ENCODE results near the gene GASK1A. TPM values are rescaled to one million over a fixed set of nuclear protein-coding genes. Genes with fewer than 3 reads are reported as not detected.

The GASK1A gene
- total RNA-seq, 1 experiment from 2014 or later = 5.4 TPM

- H2BK5ac ChIP-seq (ENCODE audit: insufficient read length, low read length) = no peak overlapping the region
- H2AFZ ChIP-seq (ENCODE audit: low read length) = no peak overlapping the region
- no peaks in the 10 kb centered on the region for H4K20me1 ChIP-seq (ENCODE audit: control insufficient read depth, insufficient read depth, insufficient read length)
- H4K8ac ChIP-seq (replicated peaks; ENCODE audit: insufficient read length, low read depth, low read length) = no peak overlapping the region
- peaks cover 5 to 12% of the 10 kb centered on the region in 2 experiments for H3K4me1 Mint-ChIP-seq
- no peaks in the 10 kb centered on the region; a peak in 2 of 7 replicates for H3K36me3 Mint-ChIP-seq (ENCODE audit: insufficient read depth in 1 of 3, low read depth in 3 of 3)
- H2BK120ac ChIP-seq (ENCODE audit: low read depth, low read length, poor library complexity, severe bottlenecking) = no peak overlapping the region
- H3K27me3 Mint-ChIP-seq (ENCODE audit: low read depth) = peaks cover 2% of the 10 kb centered on the region
- no peaks in the 10 kb centered on the region; a peak in 1 of 5 replicates for H3K9me3 Mint-ChIP-seq
- WGBS (ENCODE audit: extremely low coverage, insufficient read length, low lambda C conversion rate) = no CpG with 5 or more reads among the region's 2 CpGs
- H3K23me2 ChIP-seq (ENCODE audit: insufficient read length, low read depth, low read length, poor library complexity, severe bottlenecking) = no peaks in the 10 kb centered on the region
- H4K91ac ChIP-seq (ENCODE audit: insufficient read length, low read depth, low read length) = no peak overlapping the region
- no peaks in the 10 kb centered on the region for H3K79me1 ChIP-seq (ENCODE audit: insufficient read depth, low read depth, low read length, poor library complexity, severe bottlenecking)
- no peak overlapping the region; a peak in 1 of 7 replicates for H3K27ac Mint-ChIP-seq
- H3K9ac ChIP-seq (ENCODE audit: extremely low read depth, insufficient read length, low read length) = no peak overlapping the region
- no peak overlapping the region for H2BK15ac ChIP-seq (ENCODE audit: low read depth, low read length)
- H3K56ac ChIP-seq (ENCODE audit: insufficient read length, low read depth, low read length) = no peak overlapping the region
- no peak overlapping the region for H3K27ac ChIP-seq (ENCODE audit: insufficient read length, low read depth, low read length)
- no peak overlapping the region for H3K4ac ChIP-seq (ENCODE audit: low read depth, low read length)
- H2AK5ac ChIP-seq (ENCODE audit: insufficient read length, low read length) = no peak overlapping the region
- H3K79me2 ChIP-seq (ENCODE audit: insufficient read depth, low read length) = no peaks in the 10 kb centered on the region
- no peaks in the 10 kb centered on the region for H3K4me1 ChIP-seq (ENCODE audit: insufficient read depth, low read length)
- no peak overlapping the region for H3K4me3 Mint-ChIP-seq
- H3K27me3 ChIP-seq (ENCODE audit: insufficient read depth, low read length) = no peaks in the 10 kb centered on the region
- no peak overlapping the region for H3K18ac ChIP-seq (ENCODE audit: insufficient read length, low read depth, low read length)
- H3K4me2 ChIP-seq (ENCODE audit: insufficient read depth, insufficient read length, low read length) = no peak overlapping the region
- H3T11ph ChIP-seq (ENCODE audit: low read length) = no peak overlapping the region
- TF ChIP-seq CTCF (conservative IDR thresholded peaks at IDR 0.05) = no peak
- H2BK20ac ChIP-seq (ENCODE audit: low read depth, low read length, poor library complexity, severe bottlenecking) = no peak overlapping the region
- H3K14ac ChIP-seq (ENCODE audit: insufficient read depth, low read length) = no peak overlapping the region
- H3K9me3 ChIP-seq (ENCODE audit: control insufficient read depth, low read depth, low read length) = no peaks in the 10 kb centered on the region
- no peak for DNase-seq
- H3K23ac ChIP-seq (ENCODE audit: insufficient read length, low read depth, low read length) = no peak overlapping the region
- H4K5ac ChIP-seq (ENCODE audit: insufficient read length, low read depth, low read length) = no peak overlapping the region
- H2BK12ac ChIP-seq (ENCODE audit: insufficient read length, low read depth, low read length) = no peak overlapping the region
Observed at GRCh38 chr3:43006825-43007224, 27.7 kb downstream of the GASK1A start.

Data from H9 (cell line).